T-helper 1 cell treated with Interleukin-12 subunit alpha and Interleukin-12 subunit beta and Interleukin-4 antibody, amounts not matched to agents 30 μg/mL and 1 μg/mL, for 36 hours (primary cell): ENCODE results near the gene BAG5.

Experiments used
- H3K27ac Mint-ChIP-seq: one replicate; pipeline ENCODE4 v1.8.0; 2021; ENCODE audit warnings: mild to moderate bottlenecking, mixed read lengths
- H3K27me3 Mint-ChIP-seq: one replicate; pipeline ENCODE4 v1.8.0; 2021; ENCODE audit warnings: low read depth, mixed read lengths
- H3K36me3 Mint-ChIP-seq: one replicate; pipeline ENCODE4 v1.8.0; 2021; ENCODE audit warnings: low read depth, mixed read lengths
- H3K4me1 Mint-ChIP-seq: one replicate; pipeline ENCODE4 v1.8.0; 2021; ENCODE audit warnings: low read depth, mixed read lengths
- H3K4me3 Mint-ChIP-seq: one replicate; pipeline ENCODE4 v1.8.0; 2021; ENCODE audit warnings: mild to moderate bottlenecking, moderate library complexity, mixed read lengths
- H3K9me3 Mint-ChIP-seq: one replicate; pipeline ENCODE4 v1.8.0; 2021; ENCODE audit warnings: mixed read lengths

BAG5 gene

DNA sequence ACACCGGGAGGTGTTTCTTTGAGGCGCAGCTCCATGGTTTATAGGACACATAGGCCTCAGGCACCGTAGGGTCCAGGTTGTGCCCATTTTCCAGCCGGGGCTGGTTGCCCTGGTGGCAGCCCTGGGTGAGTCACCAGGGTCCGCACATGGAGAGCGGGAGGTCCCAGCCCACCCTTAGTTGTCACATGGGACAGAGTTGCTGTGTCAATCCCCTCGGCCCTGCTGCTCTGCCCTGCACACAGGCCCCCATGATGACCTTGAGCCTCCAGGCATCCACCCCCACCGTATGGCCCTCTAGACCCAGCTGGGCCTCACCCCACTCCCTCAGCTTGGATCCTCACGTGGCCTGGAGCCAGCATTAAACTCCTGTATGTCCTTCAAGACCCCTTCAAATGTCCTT, 25.8 kb downstream of the BAG5 start:
- Mint-ChIP-seq H3K27ac (no peak overlapping the region), H3K4me1 (no peaks in the 10 kb centered on the region)

DNA sequence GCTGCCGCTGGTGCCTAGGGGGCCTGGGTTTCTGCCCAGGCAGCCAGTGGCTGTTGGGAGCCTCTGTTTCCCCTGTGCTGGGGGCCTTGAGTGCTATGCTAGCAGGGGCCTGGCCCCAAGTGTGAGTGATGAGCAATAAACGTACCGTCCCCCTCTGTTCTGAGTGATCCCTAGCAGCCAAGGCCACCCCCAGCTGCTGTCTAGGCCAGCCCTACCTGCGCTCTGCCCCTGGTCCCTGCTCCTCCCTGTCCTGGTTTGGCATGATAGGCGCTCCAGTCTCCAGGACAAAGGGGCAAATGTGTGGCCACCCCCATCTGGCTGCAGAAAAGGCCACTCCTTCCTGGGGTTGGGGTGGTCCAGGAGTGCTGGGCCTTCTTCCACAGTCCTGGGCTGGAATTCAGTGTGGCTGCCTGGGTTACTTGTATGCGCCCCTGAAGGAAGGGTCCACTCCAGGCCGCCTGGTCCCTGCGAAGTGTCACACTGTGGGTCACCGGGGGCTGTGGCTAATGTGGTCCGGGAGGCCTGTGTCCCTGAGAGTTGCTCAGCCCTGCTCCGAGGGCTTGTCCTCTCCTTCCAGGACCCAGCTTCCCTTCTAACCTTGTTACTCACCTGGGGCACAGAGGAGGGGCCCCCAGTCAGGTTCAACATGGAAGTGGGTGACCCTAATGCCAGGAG, 26.4 kb downstream of the BAG5 start:
- Mint-ChIP-seq H3K9me3 (no peaks in the 10 kb centered on the region), H3K4me1 (no peaks in the 10 kb centered on the region), H3K36me3 (peaks cover 2% of the 10 kb centered on the region), H3K27me3 (no peaks in the 10 kb centered on the region), H3K4me3 (no peak overlapping the region), H3K27ac (no peak overlapping the region)

More for the DNA sequence above, 25.8 kb downstream of the BAG5 start:
- H3K27me3 Mint-ChIP-seq: no peaks in the 10 kb centered on the region
- no peak overlapping the region for H3K4me3 Mint-ChIP-seq
- no peaks in the 10 kb centered on the region for H3K36me3 Mint-ChIP-seq
- no peaks in the 10 kb centered on the region for H3K9me3 Mint-ChIP-seq

DNA sequence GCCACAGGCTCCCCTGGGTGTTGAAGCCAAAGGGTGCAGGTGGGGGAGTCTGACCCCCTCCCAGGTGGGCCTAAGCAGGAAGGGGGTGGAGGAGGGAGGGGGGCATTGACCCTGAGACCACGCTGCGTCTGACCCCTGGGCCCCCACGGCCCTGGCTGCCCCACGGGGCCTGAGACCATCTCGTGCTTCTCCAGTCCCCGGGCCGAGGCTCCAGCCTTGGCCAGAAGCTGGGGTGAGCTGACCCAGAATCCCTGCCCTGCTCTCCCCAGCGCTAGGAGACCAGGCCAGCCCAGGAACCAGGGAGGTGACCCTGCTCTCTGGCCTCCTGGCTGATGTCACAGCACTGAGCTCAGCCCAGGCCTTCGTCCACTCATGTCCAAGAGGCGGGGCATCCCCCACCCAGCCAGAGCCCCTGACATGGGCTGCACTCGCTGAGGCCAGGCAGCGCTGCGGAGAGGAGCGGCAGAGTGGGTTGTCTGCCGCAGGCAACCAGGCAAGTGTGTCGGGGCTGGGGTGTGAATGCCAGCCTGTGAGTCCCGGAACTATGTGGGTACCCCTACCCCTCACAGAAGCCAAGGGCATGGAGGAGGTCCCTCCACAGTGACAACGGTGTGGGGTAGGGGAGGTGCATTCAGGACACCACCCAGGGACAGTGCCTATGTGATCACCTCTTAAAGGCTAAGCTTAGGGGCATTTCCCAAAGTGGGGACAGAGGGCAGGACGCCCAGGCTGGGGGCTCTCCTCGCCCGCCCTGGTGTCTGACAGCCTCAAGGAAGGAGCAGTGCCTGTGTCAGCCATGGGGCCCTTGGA, 27.2 kb downstream of the BAG5 start:
- Mint-ChIP-seq H3K27ac (no peak overlapping the region), H3K9me3 (no peaks in the 10 kb centered on the region), H3K4me3 (no peak overlapping the region), H3K36me3 (peaks cover 2% of the 10 kb centered on the region), H3K27me3 (no peaks in the 10 kb centered on the region), H3K4me1 (peaks cover 4% of the 10 kb centered on the region)

DNA sequence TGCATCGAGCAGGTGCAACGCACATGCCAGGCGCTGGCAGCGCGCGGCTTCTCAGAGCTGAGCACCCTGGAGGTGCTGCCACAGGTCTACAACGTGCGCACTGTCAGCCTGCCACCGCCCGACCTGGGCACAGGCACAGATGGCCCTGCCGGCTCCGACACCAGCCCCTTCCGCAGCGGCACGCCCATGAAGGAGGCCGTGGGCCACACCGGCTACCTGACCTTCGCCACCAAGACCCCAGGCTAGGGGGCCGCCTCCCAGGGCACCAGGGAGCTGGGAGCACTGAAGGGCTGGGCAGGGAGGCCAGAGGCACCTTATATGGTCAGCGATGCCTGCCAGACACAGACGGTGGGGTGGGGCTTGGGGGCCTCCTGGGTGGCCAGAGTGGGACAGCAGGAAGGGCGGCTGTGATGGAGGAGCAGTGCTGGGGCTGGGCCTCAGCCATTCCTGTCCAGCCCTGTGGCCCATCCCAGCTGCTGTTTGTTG, 27.8 kb downstream of the BAG5 start:
- Mint-ChIP-seq H3K9me3 (no peaks in the 10 kb centered on the region), H3K27me3 (no peaks in the 10 kb centered on the region), H3K36me3 (peaks cover 2% of the 10 kb centered on the region), H3K4me1 (peaks cover 8% of the 10 kb centered on the region), H3K4me3 (no peak overlapping the region), H3K27ac (no peak overlapping the region)

DNA sequence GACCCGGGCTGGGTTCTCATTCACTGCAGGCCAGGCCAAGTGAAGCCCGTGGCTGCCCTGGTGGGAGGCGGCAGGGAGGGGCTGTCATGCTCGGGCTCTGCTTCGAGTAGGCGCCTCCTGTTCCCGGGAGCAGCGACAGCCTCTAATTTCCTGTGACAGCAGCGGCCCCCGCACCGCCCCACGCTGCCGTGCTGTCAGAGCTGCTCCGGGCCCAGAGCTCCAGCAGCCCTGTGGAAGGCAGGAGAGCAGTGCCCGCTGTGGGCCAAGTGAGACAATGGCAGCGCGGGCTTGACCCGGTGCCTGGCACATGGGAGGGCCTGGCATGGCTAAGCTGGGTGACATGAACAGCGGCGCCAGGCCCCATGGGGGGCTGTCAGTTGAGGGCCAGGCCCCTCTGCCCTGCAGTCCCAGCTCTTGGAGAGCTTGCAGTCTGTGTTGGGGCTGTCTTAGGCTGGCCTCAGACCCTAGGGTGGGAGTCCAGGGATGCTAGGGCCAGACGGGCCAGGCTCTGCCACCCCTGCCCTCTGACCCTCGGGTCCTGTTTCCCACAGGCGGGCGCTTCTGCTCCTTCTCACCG, 28.4 kb downstream of the BAG5 start:
- H3K9me3 Mint-ChIP-seq: no peaks in the 10 kb centered on the region
- no peaks in the 10 kb centered on the region for H3K27me3 Mint-ChIP-seq
- H3K36me3 Mint-ChIP-seq: peaks cover 2% of the 10 kb centered on the region
- peaks cover 11% of the 10 kb centered on the region for H3K4me1 Mint-ChIP-seq
- H3K27ac Mint-ChIP-seq: no peak overlapping the region
- H3K4me3 Mint-ChIP-seq: no peak overlapping the region

DNA sequence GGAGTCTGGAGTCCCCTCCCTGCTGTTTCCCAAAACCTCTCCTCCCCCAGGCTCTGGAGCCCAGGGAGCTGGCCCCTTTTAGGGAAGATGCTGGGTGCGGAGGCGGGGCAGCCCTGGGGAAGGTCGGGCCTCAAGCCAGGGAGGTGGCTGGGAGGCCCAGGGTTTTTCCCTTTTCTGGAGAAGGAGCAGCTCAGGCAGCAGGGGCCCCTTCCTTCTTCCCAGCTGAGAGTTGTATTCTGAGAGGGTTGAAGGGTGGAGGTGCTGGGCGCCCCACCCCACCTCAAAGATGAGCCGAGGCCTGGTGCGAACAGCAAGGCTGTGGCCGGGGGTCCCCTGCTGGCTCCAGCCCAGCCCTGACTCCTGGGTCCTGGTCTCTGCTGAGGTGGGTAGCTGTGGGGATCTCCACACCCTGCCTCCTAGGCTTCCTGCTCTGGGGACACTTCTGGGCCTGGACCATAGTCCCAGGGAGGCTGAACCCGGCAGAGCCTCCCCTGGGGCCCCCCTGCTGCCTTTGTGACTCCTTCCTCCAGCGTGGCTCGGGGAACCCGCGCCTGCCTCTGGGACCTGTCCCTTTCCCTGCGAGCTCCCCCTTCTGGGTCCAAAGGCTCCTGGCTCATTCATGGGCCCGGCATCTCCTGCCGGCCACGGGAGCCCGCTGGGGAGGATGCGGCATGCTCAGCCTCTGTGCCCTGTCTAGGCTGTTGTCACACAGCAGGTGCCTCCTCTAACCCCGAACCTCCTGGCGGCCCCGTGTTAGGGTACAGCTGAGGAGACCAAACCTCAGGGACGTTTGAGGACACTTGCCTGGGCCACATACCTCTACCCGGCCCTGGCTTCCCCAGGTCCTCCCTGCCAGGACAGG, 29.1 kb downstream of the BAG5 start:
- no peak overlapping the region for H3K4me3 Mint-ChIP-seq
- no peak overlapping the region for H3K27ac Mint-ChIP-seq
- peaks cover 11% of the 10 kb centered on the region for H3K4me1 Mint-ChIP-seq
- H3K36me3 Mint-ChIP-seq: peaks cover 2% of the 10 kb centered on the region
- H3K27me3 Mint-ChIP-seq: no peaks in the 10 kb centered on the region
- no peaks in the 10 kb centered on the region for H3K9me3 Mint-ChIP-seq

DNA sequence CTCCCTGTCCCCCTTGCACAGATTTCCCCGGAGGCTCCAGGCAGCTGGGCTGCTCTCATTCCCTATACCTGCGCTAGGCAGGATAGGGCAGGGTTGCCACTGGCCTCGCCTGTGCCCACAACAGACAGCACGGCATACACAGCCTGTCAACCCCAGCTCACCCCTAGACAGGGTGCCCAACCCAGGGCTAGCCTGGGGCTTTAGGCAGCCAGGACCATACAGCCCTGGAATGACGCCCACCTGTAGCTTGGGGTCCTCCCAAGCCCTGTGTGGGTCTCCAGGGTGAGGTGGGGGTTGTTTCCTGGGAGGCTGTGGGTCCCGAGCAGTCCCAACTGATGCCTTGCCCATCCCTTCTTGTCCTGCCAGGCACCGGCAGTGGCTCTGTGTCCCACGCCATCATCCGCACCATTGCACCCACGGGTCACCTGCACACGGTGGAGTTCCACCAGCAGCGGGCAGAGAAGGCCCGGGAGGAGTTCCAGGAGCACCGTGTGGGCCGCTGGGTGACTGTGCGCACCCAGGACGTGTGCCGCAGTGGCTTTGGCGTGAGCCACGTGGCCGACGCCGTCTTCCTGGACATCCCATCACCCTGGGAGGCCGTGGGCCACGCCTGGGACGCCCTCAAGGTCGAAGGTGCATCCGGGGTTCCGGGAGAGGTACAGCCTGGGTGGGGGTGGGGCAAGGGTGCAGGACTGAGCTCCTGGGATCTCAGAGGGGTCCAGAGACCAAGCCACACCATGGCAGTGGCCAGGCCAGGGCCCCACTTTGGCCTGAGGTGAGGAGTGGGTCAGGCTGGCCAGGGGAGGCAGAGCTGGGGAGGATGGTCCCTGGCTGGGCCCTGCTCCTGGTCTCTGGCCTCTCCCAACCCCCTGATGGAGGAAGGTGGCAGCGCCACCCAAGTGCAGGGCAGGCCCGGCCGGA, 30.0 kb downstream of the BAG5 start:
- Mint-ChIP-seq H3K27ac (no peak overlapping the region), H3K36me3 (peaks cover 2% of the 10 kb centered on the region), H3K4me1 (peaks cover 11% of the 10 kb centered on the region), H3K9me3 (no peaks in the 10 kb centered on the region), H3K4me3 (no peak overlapping the region), H3K27me3 (no peaks in the 10 kb centered on the region)

DNA sequence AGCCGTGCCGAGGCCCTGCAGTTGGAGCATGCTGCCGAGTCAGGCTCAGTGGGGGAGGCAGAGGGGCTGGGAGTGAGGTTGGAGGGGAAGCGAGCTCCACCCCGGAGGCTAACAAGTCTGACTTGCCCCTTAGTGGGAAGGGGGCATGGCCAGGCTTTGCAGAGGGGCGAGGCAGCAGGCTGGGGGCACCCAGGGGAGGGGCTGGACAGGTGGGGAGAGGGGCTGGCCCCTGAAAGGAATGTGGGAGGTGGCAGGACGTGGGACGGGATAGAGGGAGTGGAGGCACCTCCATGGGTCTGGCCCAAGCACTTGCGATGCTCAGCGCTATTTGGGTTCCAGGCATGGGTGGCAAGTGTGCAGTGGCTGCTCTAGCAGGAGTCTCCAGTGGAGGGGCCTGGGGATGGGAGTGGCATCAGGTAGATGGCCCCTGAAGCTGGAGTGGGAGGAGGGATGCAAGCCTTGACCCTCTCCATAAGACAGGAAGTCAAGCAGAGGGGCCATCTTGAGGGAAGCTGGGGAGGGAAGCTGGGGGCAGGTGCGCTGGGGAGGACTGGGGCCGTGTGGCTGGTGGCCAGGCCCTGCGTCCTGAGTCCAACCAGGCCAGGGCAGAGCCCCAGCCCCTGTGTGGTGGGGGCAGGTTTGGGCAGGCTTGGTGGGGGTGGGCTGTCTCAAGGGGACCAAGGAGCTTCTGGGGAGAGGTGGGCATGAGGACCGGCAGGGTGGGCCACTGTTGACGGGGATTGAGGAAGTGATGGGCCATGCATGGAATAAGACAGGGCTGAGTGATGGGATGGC, 30.8 kb downstream of the BAG5 start:
- Mint-ChIP-seq H3K4me3 (no peak overlapping the region), H3K27ac (no peak overlapping the region), H3K4me1 (peaks cover 17% of the 10 kb centered on the region), H3K9me3 (no peaks in the 10 kb centered on the region), H3K27me3 (no peaks in the 10 kb centered on the region), H3K36me3 (peaks cover 2% of the 10 kb centered on the region)

DNA sequence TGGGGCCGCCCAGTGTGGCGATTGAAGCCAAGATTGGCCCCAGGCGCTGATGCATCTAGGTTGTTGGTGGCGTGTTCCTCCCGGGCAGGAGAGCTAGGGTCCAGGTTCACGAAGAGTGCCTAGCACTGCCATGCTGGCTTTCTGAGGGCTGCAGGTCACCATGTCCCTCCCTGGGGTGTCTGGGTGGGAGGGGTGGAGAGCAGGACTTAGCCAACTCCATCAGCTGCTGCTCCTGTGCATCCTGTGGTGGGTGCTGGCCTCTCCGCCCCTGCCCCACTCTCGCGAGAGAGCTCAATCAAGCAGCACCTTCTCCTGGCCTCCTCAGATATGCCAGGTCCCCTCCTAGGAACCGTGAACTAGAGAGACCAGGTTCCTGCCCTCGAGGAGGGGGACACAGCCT, 31.6 kb downstream of the BAG5 start:
- Mint-ChIP-seq H3K9me3 (no peaks in the 10 kb centered on the region), H3K27me3 (no peaks in the 10 kb centered on the region), H3K27ac (no peak overlapping the region), H3K36me3 (peaks cover 2% of the 10 kb centered on the region), H3K4me1 (peaks cover 17% of the 10 kb centered on the region), H3K4me3 (no peak overlapping the region)

DNA sequence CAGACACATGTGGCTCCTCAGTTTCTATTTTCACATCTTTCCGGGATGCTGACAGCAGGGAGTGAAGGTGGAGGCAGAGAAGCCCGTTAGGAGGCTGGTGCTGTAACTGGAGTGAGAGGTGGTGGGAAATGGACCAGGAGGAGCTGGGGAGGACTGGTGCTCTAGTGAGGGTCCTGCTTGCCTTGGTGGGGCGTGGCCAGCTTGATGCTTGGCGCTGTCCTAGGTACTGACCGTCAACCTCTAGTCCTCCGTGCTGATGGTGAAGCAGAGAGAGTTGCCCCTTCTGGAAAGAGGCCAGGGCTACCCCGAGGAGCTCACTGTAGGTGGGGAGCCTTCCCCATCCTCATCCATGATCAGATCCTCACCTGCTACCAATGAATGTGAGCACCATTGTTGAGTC, 32.1 kb downstream of the BAG5 start:
- Mint-ChIP-seq H3K9me3 (no peaks in the 10 kb centered on the region), H3K36me3 (peaks cover 2% of the 10 kb centered on the region), H3K27me3 (no peaks in the 10 kb centered on the region), H3K4me3 (peak overlapping the region; percentile 98), H3K4me1 (peaks cover 17% of the 10 kb centered on the region), H3K27ac (no peak overlapping the region)

DNA sequence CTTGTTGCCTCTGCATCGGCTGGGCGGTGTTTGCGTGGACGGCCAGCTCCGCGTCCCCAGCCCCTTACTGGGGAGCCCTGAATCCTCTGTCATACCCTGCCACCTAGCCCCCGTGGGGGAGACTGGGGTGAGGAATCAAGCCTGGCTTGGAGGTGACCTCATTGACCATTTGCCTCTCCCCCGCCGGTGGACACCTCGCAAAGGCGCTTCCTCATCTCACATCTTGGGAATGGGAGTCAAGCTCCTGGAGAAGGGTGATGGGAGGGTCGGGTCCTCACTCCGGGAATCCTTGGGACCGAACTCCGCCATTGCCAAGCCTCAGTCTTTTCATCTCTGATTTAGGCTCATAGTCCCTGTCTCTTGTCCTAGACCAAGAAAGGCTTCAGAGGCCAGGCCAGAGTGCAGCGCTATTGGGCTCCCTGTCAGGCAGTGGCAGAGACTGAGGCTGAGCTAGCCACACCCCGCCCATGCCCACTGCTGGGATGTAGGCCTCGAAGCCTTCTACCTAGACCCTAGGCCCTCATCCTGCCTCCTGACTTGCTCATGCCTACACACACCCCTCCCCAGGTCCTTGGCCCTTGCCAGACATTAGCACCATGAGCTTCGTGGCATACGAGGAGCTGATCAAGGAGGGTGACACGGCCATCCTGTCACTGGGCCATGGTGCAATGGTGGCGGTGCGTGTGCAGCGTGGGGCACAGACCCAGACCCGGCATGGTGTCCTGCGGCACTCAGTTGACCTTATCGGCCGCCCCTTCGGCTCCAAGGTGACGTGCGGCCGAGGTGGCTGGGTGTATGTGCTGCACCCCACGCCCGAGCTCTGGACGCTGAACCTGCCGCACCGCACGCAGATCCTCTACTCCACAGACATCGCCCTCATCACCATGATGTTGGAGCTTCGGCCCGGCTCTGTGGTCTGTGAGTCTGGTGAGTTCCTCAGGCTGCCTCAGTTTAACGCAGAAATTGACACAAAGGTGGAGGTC, 32.8 kb downstream of the BAG5 start:
- Mint-ChIP-seq H3K4me3 (peak overlapping the region; percentile 98), H3K27ac (peak overlapping the region; percentile 98), H3K27me3 (peaks cover 4% of the 10 kb centered on the region), H3K36me3 (peaks cover 2% of the 10 kb centered on the region), H3K9me3 (no peaks in the 10 kb centered on the region), H3K4me1 (peaks cover 17% of the 10 kb centered on the region)
